Measurements from ENCODE around the gene TSEN34. TPM values are rescaled to one million over a fixed set of nuclear protein-coding genes. Genes with fewer than 3 reads are reported as not detected.
"Not testable (repeated sequence)": the region's sequence is repeated elsewhere in the genome, so short reads cannot be mapped to it uniquely, and the experiment has no call there.

The TSEN34 gene
- total RNA-seq, 1 donor from 2014 or later, result 82.5 TPM

GRCh38 chr19:54239491-54240371 is 48.6 kb downstream of the TSEN34 start:
- not testable (repeated sequence) for DNase-seq (ENCODE audit: low read depth)

- DNase-seq (ENCODE audit: low read depth), result not testable (repeated sequence)
Measured at GRCh38 chr19:54240372-54241336, 49.5 kb downstream of the TSEN34 start.

GRCh38 chr19:54242234-54242633 is 51.1 kb downstream of the TSEN34 start:
- not testable (repeated sequence) for DNase-seq (ENCODE audit: low read depth)

- not testable (repeated sequence) for DNase-seq (ENCODE audit: low read depth)
Measured at GRCh38 chr19:54242646-54243045, 51.5 kb downstream of the TSEN34 start, which contains the start of gene LILRA6. Gene LILRA6, minus strand, starts transcription at chr19:54242790.

- not testable (repeated sequence) for DNase-seq (ENCODE audit: low read depth)
Measured at GRCh38 chr19:54243809-54244208, 52.7 kb downstream of the TSEN34 start.

Other genes starting within 250 kb of the TSEN34 start
- gene CACNG8, start 228.4 kb upstream of the TSEN34 start, total RNA-seq, result 0.05 and 0.17 TPM in 2 replicates
- 0.17 and 0.55 TPM in 2 replicates for gene CACNG6, start 199.7 kb upstream of the TSEN34 start, total RNA-seq
- not detected in 2 replicates for gene VSTM1, start 127.4 kb upstream of the TSEN34 start, total RNA-seq
- not detected in 2 replicates for gene TARM1, start 109.9 kb upstream of the TSEN34 start, total RNA-seq
- gene OSCAR, start 90.5 kb upstream of the TSEN34 start, total RNA-seq, result 1.1 TPM in 1 of 2 replicates, not detected in the other
- 4.3 and 8.0 TPM in 2 replicates for gene NDUFA3, start 88.5 kb upstream of the TSEN34 start, total RNA-seq
- 13.8 and 23.1 TPM in 2 replicates for gene TFPT, start 75.7 kb upstream of the TSEN34 start, total RNA-seq
- gene PRPF31, start 75.6 kb upstream of the TSEN34 start, total RNA-seq, result 70.8 and 90.6 TPM in 2 replicates
- 8.5 and 50.0 TPM in 2 replicates for gene CNOT3, start 53.5 kb upstream of the TSEN34 start, total RNA-seq
- gene LENG1, start 31.6 kb upstream of the TSEN34 start, total RNA-seq, result 4.0 and 7.3 TPM in 2 replicates
- gene TMC4, start 18.1 kb upstream of the TSEN34 start, total RNA-seq, result 1.8 and 21.9 TPM in 2 replicates
- 32.6 and 132 TPM in 2 replicates for gene MBOAT7, start 1.7 kb upstream of the TSEN34 start, total RNA-seq
- gene RPS9, start 9.6 kb downstream of the TSEN34 start, total RNA-seq, result 1,053 and 1,700 TPM in 2 replicates
- gene LILRB3, start 31.7 kb downstream of the TSEN34 start, total RNA-seq, result not detected in 2 replicates
- not detected in 2 replicates for gene LILRA6, start 51.5 kb downstream of the TSEN34 start, total RNA-seq
- not detected in 2 replicates for gene LILRB5, start 66.0 kb downstream of the TSEN34 start, total RNA-seq
- gene LILRB2, start 89.8 kb downstream of the TSEN34 start, total RNA-seq, result not detected in 2 replicates
- not detected in 2 replicates for gene LILRA5, start 121.9 kb downstream of the TSEN34 start, total RNA-seq
- gene LILRA4, start 147.9 kb downstream of the TSEN34 start, total RNA-seq, result not detected in 2 replicates
- not detected in 2 replicates for gene LAIR1, start 173.6 kb downstream of the TSEN34 start, total RNA-seq
- not detected in 2 replicates for gene TTYH1, start 224.2 kb downstream of the TSEN34 start, total RNA-seq

Data from renal cortical epithelial cell (primary cell).